GM12873 (cell line): ENCODE data around the gene ROR2.

ENCODE experiments used
- TF ChIP-seq, protein P1 (sequence below): IDR thresholded peaks from 2 replicates; pipeline ENCODE4 v1.5.1; 2012; ENCODE audit warnings: low read depth, mild to moderate bottlenecking, moderate library complexity, low read length, control low read depth; ENCODE audit not compliant: insufficient read depth; ENCODE audit errors: missing control alignments

The ROR2 gene

DNA sequence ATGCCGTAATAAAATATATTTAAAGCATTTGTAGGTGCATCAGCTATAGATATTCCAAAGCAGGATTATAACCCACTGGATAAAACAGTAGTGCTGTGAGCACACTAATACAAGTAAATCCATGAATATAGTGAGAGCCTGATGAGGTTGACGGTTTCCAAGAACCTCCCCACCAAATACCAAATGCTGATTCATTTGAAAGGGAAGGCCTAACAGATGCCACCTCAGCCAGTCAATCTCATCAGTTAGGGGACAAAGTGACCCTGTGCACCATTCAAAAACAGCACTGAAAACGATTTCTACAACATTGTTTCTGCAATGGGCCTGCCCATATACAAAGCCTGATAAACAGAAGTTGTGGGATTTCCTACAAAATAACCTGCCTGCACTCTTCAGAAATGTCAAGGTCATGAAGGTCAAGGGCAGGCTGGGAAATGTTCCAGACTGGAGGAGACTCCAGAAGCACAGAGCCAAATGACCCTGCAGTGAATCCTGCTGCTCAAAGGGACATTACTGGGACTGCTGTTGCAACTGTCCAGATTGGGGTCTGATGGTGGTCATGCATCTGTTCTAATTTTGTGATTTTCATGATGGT, 69.6 kb downstream of the ROR2 start:
- TF ChIP-seq, protein P1, sequence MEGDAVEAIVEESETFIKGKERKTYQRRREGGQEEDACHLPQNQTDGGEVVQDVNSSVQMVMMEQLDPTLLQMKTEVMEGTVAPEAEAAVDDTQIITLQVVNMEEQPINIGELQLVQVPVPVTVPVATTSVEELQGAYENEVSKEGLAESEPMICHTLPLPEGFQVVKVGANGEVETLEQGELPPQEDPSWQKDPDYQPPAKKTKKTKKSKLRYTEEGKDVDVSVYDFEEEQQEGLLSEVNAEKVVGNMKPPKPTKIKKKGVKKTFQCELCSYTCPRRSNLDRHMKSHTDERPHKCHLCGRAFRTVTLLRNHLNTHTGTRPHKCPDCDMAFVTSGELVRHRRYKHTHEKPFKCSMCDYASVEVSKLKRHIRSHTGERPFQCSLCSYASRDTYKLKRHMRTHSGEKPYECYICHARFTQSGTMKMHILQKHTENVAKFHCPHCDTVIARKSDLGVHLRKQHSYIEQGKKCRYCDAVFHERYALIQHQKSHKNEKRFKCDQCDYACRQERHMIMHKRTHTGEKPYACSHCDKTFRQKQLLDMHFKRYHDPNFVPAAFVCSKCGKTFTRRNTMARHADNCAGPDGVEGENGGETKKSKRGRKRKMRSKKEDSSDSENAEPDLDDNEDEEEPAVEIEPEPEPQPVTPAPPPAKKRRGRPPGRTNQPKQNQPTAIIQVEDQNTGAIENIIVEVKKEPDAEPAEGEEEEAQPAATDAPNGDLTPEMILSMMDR, result no peak

DNA sequence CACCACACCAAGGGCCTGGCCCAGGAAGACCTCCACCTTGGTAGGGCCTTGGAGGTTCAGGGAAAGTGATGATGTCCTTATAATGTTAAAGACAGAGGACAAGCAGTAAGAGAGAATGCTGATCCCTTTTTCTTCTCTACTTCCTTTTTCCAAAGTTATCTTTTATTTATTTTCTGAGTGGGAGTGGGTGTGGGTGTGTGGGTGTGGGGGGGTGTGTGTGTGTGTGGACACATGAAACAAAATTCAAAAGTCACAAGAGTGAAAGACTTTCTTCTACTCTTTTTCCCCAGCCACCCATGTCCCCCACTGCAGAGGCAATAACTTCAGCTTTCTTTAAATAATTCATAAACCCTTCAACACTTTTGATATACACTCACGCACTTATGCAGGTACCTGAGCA, 70.8 kb downstream of the ROR2 start:
- TF ChIP-seq, protein P1, result no peak

DNA sequence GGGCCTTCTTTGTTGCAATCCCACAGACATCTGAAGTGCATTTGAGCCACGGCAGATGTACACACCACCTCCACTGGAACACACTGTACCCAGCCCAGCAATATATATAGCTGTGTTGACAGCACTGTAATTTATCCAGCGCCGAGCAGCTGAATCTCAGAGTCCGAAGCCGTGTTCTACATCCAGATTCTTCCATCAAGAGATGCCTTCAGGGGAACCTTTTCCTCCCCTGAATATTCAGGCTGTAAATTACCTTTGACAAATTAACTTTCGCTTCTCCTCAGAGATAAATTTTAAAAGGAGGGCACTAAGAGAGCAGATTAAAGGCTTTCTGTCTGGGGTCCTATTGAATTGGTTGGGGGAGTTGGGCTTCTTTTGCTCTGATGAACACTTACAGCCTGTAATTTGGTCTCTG, 76.4 kb downstream of the ROR2 start:
- TF ChIP-seq, protein P1, result no peak

DNA sequence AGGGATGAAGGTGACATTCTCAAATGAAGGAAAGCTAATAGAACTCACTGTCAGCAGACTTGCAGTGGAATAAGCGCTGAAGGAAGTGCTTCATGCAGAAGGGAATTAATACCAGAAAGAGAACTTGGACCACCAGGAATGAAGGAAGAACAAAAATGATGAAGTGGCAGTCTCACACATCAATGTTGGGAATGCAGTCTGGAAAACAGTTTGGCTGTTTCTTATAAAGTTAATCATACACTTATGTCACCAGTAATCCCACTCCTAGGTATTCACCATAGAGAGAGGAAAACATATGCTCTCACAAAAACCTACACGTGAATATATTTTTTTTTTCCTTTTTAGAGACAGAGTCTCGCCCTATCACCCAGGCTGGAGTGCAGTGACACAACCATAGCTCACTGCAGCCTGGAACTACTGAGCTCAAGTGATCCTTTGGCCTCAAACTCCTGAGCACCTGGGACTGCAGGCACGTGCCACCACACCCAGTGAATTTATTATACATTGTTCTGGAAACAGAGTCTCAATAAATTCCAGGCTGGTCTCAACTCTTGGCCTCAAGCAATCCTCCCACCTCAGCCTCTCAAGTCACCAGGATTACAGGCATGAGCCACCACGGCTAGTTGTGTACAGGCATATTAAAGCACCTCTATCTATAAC, 81.2 kb downstream of the ROR2 start:
- TF ChIP-seq, protein P1, result no peak

DNA sequence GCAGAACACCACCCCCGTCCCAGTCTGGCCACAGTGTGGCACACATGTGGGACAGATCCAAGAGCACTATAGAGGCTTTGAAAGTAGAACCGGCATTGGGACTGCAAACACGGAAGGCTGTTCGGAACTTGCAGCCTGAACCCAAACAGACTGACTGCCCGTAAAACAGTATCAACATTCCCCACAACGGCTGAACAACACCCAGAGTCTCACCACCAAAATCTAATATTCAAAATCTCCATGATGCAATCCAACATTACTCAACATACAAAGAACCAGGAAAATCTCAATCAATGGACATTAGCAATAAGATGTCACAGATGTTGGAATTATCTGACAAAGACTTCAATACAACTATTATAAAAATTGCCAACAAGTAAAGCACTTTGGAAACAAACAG, 82.3 kb downstream of the ROR2 start:
- TF ChIP-seq, protein P1, result no peak

DNA sequence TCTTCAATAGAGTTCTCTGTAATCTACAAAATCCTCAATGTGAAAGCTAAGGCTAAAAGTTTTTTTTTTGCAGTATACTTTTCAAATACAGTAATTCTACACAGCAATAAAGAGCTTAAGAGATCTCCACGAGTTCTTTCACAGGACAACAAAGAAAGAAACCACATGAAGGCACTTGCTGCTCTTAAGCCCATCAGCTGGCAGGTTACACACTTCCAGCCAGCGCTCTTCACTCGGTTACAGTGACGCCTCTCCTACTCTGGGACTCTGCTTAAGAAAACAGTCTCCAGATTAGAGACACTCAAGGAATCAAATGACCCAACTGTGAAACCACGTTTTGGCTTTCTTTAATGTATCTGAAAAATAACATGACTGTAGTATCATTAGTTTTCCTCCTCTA, 85.0 kb downstream of the ROR2 start:
- TF ChIP-seq, protein P1, result no peak

DNA sequence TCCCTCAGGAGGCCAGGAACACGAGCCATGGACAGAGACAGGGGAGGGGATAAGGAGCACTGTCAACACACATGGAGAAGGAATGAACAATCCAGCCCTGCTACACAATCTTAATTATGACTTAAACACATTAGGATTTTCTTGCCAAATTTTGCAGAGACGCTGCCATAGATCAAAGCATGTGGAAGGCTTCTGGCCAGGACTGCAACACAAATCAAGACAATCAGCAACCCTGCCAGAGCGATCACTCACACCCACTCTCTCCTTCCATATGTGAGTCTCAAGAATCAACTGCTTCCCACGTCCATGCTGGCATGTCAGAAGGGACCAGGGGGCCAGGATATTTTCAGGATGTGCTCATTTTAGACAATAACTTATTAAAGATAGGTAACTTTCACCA, 85.6 kb downstream of the ROR2 start:
- TF ChIP-seq, protein P1, result no peak
